Aorta (tissue), 5 donors: ENCODE measurements around the gene SPSB2. TPM values are rescaled to one million over a fixed set of nuclear protein-coding genes. Genes with fewer than 3 reads are reported as not detected.

Experiments used
- ATAC-seq: fragments of 200-7000 bp; cut with Tn5 transposase; one replicate; pipeline ENCODE4 v1.9.1; 2022; ENCODE audit warnings: moderate library complexity; ENCODE audit not compliant: low FRiP score
- DNase-seq, 2 donors: peaks; one replicate each; pipeline ENCODE4 v3.0.0-alpha.2; 2020
- H3K27ac ChIP-seq, 2 donors: one replicate each; pipeline ENCODE4 v1.5.1; 2013; ENCODE audit warnings: low read length in 2 of 2, mild to moderate bottlenecking in 2 of 2, moderate library complexity in 2 of 2, control low read depth in 1 of 2, inconsistent platforms in 1 of 2, low read depth in 1 of 2
- H3K27me3 ChIP-seq, 2 donors: one replicate each; pipeline ENCODE4 v1.6.1; 2013; ENCODE audit warnings: control low read depth in 1 of 2, low read length in 1 of 2, mild to moderate bottlenecking in 1 of 2, moderate library complexity in 1 of 2; ENCODE audit not compliant: insufficient read depth in 2 of 2, control insufficient read depth in 1 of 2
- H3K36me3 ChIP-seq, 2 donors: one replicate each; pipeline ENCODE4 v1.6.1; 2013; ENCODE audit warnings: control low read depth in 1 of 2, low read length in 1 of 2, mild to moderate bottlenecking in 1 of 2; ENCODE audit not compliant: insufficient read depth in 2 of 2, control insufficient read depth in 1 of 2
- H3K4me1 ChIP-seq, 2 donors: one replicate each; pipeline ENCODE4 v1.6.1; 2013; ENCODE audit warnings: low read length in 2 of 2, control low read depth in 1 of 2, mild to moderate bottlenecking in 1 of 2, moderate library complexity in 1 of 2; ENCODE audit not compliant: insufficient read depth in 2 of 2, control insufficient read depth in 1 of 2
- H3K4me3 ChIP-seq, 2 donors: one replicate each; pipeline ENCODE4 v1.5.1; 2013; ENCODE audit warnings: low read length in 2 of 2, control low read depth in 1 of 2, mild to moderate bottlenecking in 1 of 2
- H3K9me3 ChIP-seq: one replicate; pipeline ENCODE4 v1.6.1; 2013; ENCODE audit warnings: mild to moderate bottlenecking, low read length; ENCODE audit not compliant: control insufficient read depth
- WGBS, 2 donors: extraction: QIAGEN DNeasy Blood & Tissue Kit; methylation state at CpG; one replicate each; pipeline ENCODE4 v1.1.7; 2013; 5-methylcytosine and 5-hydroxymethylcytosine counted together
- intact Hi-C, 2 donors: fragments of 100-400 bp; cut with DNase I; formaldehyde crosslinking; loops; one replicate each; pipeline versions ENCODE4 v1.14.2 to v1.15.0; 2022
- long read RNA-seq, 2 donors: library from polyadenylated mRNA; unstranded; transcript quantifications; one replicate each; pipeline ENCODE4 v2.0.0, GENCODE V29; 2020 to 2021
- polyA plus RNA-seq, 2 donors: library from polyadenylated mRNA; stranded (reverse); fragments of 200-250 nt; gene quantifications; one replicate each; pipeline ENCODE4 v1.2.3, GENCODE V29; 2013
- total RNA-seq, 2 donors: library from RNA; stranded (reverse); fragmentation: NEBNext Ultra II Directional; extraction: Animal tissue kit (Norgen Biotek cat#: 25700); gene quantifications; one replicate each; pipeline ENCODE4 v1.2.1, GENCODE V29; 2021
- donor health status: healthy with polysubstance abuse.
- donor health status: Bipolar disorder and iron deficiency.
- donor health status: DM: no; HTN: no; CAD: no.
- donor health status: DM: no; HTN: no; CAD: no.
- donor health status: DM: yes; HTN: yes; CAD: no.

SPSB2 gene, protein sequence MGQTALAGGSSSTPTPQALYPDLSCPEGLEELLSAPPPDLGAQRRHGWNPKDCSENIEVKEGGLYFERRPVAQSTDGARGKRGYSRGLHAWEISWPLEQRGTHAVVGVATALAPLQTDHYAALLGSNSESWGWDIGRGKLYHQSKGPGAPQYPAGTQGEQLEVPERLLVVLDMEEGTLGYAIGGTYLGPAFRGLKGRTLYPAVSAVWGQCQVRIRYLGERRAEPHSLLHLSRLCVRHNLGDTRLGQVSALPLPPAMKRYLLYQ
- total RNA-seq = 10 to 100 TPM in 1 of 2 donors, 1 to 10 TPM in 1; 4.2 to 10.2 TPM
- 10 to 100 TPM; 11.1 to 14.3 TPM for polyA plus RNA-seq
- long read RNA-seq, donor 1, transcript SPSB2-205 (3 exons, 1,236 nt) = major isoform, 8 of 19 reads
- long read RNA-seq, donor 1, partial matches to known transcripts = 8 of 19 reads
- long read RNA-seq, donor 1, other reads (novel, unspliced or antisense) = 2 of 19 reads
- long read RNA-seq, donor 2, partial matches to known transcripts = 8 of 11 reads
- long read RNA-seq, donor 2, other reads (novel, unspliced or antisense) = 1 of 11 reads

DNA sequence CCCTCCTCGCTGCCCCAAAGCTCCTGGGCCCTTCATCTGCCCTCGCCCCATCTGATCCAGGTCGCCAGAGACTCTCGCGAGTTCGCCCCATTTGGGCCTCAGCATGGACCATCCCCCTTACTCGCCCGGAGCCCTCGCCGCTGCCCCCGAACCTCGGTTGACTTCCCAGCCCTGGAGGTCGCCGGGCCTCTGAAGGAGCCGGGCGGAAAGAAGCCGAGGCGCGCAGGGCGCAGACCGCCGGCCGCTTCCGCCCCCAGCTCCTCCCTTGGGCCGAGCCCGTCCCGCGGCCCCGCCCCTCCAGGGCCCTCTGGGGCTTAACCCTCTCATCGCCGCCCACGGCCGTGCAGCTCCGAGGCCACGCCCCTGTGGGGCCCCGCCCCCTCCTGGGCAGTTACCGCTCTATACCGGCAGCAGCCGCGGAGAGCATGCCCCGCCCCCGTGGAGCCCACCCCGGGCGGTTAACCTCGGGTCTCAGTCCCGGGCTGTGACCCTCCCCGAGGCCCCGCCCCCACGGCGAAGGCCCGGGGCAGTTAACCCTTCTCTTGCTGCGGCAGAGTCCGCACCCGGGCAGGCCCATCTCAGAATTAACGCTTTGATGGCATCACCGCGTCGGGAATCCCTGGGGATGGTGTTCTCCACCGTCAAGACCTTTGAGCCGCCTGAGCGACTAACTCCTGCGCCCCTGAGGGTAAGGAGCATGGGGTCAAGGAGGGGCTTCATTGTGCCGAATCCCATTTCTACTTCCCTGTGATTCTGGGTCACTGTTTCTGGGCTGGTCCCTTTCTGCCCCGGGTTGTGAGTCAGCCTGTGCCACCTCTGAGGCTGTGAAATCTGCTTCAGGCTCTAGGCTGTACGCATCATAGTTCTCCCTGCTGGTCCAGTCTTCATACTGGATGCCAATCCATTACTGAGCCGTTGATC, at the start of gene SPSB2:
TSS of gene SPSB2 (minus strand) at position 210 of the 921 bp plus-strand sequence. CDS start 402 bp downstream, outside the sequence.
- peak; percentile 100 for DNase-seq
- Histone ChIP-seq H3K9me3 (no peaks in the 10 kb centered on the region), H3K4me1 (peaks cover 0 to 1% of the 10 kb centered on the region in 2 donors), H3K27me3 (no peaks in the 10 kb centered on the region), H3K4me3 (peak within 1 kb of the TSS; percentile 71 to 80), H3K27ac (peak within 1 kb of the TSS in 1 of 2 donors; percentile 71), H3K36me3 (peaks cover 0 to 2% of the 10 kb centered on the region in 2 donors)
- peak; percentile 98 for ATAC-seq
- intact Hi-C loops = loop anchor here in 1 of 2 donors (2.0 to 5.0 kb wide), 2 partner anchors 41 to 106 kb away; partner anchors contain the start of genes ENO2 and PTMS
- 0 to 1% methylated on average over 50 to 66 of the region's 66 CpGs for WGBS, 2 donors

DNA sequence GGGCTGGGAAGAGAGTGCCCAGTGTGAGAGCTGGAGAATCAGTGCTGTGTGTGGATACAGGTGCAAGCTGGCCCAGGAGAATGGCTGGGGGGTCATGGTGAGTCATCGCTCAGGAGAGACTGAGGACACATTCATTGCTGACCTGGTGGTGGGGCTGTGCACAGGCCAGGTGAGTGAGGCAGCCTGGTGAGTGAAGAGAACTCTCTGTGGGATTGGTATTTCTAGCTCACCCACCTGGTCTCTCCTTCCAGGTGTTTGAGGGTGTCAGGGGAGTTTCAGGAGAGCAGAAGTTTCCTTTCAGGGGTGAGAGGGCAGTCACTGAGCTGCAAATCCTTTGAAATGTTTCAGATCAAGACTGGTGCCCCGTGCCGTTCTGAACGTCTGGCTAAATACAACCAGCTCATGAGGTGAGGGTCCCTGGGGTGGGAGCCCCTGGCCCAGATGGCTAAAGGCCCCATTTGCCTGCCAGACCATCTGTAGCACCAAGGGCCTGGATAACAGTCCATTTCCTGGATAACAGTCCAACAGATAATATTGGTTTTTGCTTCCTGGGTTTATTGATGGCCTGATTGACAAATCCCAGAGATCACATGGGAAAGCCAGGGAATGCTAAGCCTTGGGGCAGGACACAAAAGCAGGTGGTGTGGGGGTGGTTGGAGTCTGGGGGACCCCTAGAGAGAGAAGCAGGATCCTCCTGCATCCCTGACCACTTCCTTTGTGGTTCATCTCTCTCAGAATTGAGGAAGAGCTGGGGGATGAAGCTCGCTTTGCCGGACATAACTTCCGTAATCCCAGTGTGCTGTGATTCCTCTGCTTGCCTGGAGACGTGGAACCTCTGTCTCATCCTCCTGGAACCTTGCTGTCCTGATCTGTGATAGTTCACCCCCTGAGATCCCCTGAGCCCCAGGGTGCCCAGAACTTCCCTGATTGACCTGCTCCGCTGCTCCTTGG, 49.2 kb upstream of the SPSB2 start:
- no peak overlapping the region for H3K27ac ChIP-seq
- no peaks in the 10 kb centered on the region for H3K36me3 ChIP-seq
- intact Hi-C loops = no loop called here
- peak; percentile 48 to 71 for DNase-seq
- ATAC-seq = no peak
- no peaks in the 10 kb centered on the region for H3K4me1 ChIP-seq
- no peak overlapping the region for H3K4me3 ChIP-seq
- 74% methylated on average over 9 of the region's 9 CpGs for WGBS, 2 donors
- no peaks in the 10 kb centered on the region for H3K27me3 ChIP-seq
- H3K9me3 ChIP-seq = no peaks in the 10 kb centered on the region

DNA sequence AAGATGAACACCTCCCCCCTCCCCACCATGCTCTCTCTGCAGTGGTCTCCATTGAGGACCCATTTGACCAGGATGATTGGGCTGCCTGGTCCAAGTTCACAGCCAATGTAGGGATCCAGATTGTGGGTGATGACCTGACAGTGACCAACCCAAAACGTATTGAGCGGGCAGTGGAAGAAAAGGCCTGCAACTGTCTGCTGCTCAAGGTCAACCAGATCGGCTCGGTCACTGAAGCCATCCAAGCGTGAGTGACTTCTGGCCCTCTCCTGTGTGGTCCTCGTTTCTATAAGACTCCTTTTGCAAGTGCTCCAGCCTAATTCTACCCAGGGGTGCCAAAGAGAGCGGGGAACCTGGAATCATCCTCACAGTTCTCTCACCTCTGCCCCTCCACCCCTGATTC, 48.4 kb upstream of the SPSB2 start:
- peak; percentile 18 to 52 for DNase-seq
- H3K4me1 ChIP-seq = no peaks in the 10 kb centered on the region
- WGBS, 2 donors = 77 to 80% methylated on average over 7 of the region's 7 CpGs
- no peak overlapping the region for H3K4me3 ChIP-seq
- H3K27me3 ChIP-seq = no peaks in the 10 kb centered on the region
- no peaks in the 10 kb centered on the region for H3K9me3 ChIP-seq
- intact Hi-C loops = no loop called here
- H3K27ac ChIP-seq = no peak overlapping the region
- no peak for ATAC-seq
- no peaks in the 10 kb centered on the region for H3K36me3 ChIP-seq

DNA sequence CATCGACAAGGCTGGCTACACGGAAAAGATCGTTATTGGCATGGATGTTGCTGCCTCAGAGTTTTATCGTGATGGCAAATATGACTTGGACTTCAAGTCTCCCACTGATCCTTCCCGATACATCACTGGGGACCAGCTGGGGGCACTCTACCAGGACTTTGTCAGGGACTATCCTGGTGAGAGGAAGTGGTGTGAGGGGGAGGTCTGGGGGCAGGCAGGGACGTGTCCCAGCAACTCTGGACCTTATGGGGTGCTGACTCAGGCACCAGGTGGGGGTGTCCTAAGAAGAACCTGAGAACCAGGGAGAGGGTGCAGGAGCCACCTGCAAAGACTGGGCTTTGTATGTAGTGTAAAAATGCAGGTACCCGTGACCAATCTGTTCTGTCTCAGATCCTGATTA, 46.5 kb upstream of the SPSB2 start:
- no peaks in the 10 kb centered on the region for H3K36me3 ChIP-seq
- H3K27ac ChIP-seq = no peak overlapping the region
- intact Hi-C loops = no loop called here
- DNase-seq (peak; percentile 27 to 31), ATAC-seq (no peak)
- 70 to 71% methylated on average over 7 of the region's 7 CpGs for WGBS, 2 donors
- no peak overlapping the region for H3K4me3 ChIP-seq
- no peaks in the 10 kb centered on the region for H3K27me3 ChIP-seq
- H3K9me3 ChIP-seq = no peaks in the 10 kb centered on the region
- H3K4me1 ChIP-seq = no peaks in the 10 kb centered on the region

DNA sequence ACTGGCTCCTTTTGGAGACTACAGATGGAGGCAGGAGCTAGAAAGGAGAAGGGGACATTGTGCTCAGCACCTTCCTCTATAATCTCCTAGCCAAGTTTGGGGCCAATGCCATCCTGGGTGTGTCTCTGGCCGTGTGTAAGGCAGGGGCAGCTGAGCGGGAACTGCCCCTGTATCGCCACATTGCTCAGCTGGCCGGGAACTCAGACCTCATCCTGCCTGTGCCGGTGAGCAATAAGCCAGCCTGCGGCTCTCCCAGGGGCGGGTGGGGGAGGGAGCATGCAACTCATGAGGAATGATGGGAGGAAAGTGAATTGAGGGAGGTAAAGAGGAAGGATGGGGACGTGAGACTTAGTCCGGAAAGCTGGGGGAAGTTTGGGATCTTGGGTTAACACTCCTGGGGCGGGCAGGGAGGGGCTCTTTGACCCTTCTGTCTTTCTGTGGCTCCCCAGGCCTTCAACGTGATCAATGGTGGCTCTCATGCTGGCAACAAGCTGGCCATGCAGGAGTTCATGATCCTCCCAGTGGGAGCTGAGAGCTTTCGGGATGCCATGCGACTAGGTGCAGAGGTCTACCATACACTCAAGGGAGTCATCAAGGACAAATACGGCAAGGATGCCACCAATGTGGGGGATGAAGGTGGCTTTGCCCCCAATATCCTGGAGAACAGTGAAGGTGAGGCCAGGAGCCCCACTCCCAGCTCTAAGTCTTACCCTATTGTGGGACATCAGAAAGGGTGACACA, 44.6 kb upstream of the SPSB2 start:
- ATAC-seq (no peak), DNase-seq (peak; percentile 42 to 53)
- H3K4me1 ChIP-seq = no peaks in the 10 kb centered on the region
- no peak overlapping the region for H3K4me3 ChIP-seq
- intact Hi-C loops = no loop called here
- no peaks in the 10 kb centered on the region for H3K9me3 ChIP-seq
- H3K27me3 ChIP-seq = no peaks in the 10 kb centered on the region
- no peaks in the 10 kb centered on the region for H3K36me3 ChIP-seq
- 74 to 82% methylated on average over 14 of the region's 14 CpGs for WGBS, 2 donors
- H3K27ac ChIP-seq = no peak overlapping the region

DNA sequence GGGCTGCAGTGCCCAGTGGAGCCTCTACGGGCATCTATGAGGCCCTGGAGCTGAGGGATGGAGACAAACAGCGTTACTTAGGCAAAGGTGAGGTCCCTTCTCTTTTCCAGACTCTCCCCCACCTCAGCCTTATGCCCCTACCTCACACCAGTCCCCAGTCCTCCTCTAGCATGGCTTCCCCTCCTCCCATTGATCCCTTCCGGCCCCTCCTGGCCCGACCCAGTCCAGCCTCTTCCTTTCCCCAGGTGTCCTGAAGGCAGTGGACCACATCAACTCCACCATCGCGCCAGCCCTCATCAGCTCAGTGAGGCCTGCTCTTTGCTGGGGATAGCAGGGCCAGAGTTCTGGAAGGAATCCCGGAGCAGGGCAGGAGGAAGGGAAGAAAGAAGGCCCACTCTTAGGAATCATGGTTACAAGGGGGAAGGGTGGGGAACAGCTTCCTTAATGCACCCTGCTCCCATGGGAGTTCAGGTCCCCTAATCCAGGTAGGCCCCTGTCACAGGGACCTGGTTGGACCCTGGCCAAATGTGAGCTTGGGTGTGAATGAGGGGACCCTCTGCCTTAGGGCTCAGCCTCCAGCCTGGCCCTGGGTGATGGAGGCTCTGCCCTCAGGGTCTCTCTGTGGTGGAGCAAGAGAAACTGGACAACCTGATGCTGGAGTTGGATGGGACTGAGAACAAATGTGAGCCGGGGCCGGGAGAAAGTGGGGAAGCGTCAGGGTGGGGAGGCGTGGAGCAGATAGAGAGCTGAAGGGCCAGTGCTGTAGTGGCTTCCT, 43.5 kb upstream of the SPSB2 start:
- no peak for ATAC-seq
- 86 to 93% methylated on average over 11 of the region's 11 CpGs for WGBS, 2 donors

DNA sequence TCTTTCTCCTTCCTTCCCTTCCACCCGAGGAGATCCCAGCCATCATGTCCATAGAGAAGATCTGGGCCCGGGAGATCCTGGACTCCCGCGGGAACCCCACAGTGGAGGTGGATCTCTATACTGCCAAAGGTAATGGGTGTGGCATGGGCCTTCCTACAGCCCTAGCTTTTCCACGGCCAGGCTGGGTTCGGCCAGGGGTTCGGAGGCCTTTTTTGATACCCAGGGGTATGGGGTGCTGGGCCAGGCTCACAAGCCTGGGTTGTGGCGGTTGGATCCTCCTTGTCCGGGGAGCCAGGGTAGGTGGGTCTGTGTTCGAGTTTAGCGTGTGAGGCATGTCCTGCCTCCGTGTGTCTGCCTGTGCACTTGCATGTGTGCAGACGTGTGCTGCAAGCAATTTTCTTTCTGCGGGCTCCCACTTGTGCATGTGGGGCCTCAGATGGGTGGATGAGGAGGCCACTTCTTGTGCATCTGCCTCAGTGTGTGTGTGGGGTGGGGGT, 42.7 kb upstream of the SPSB2 start:
- WGBS, 2 donors = 81 to 82% methylated on average over 14 of the region's 14 CpGs
- intact Hi-C loops = loop anchor here in 1 of 2 donors (2.0 kb wide), 1 partner anchor 43 kb away; the partner anchor contains the start of gene SPSB2
- DNase-seq = peak; percentile 61 to 73
- no peak overlapping the region for H3K27ac ChIP-seq
- no peak for ATAC-seq
- no peaks in the 10 kb centered on the region for H3K9me3 ChIP-seq
- no peaks in the 10 kb centered on the region for H3K27me3 ChIP-seq
- no peaks in the 10 kb centered on the region for H3K36me3 ChIP-seq
- no peak overlapping the region for H3K4me3 ChIP-seq
- no peaks in the 10 kb centered on the region for H3K4me1 ChIP-seq

More for the DNA sequence above, 43.5 kb upstream of the SPSB2 start:
- intact Hi-C loops = no loop called here
- peak; percentile 30 to 67 for DNase-seq
- Histone ChIP-seq H3K27me3 (no peaks in the 10 kb centered on the region), H3K4me3 (no peak overlapping the region), H3K27ac (no peak overlapping the region), H3K4me1 (no peaks in the 10 kb centered on the region), H3K36me3 (no peaks in the 10 kb centered on the region), H3K9me3 (no peaks in the 10 kb centered on the region)
